Measurements from ENCODE around the gene FAM24A. TPM values are rescaled to one million over a fixed set of nuclear protein-coding genes. Genes with fewer than 3 reads are reported as not detected.

FAM24A gene
- polyA plus RNA-seq, 1 donor (not counting 4 experiments of a cell fraction or from before 2014, with no cell fraction given): not detected

DNA sequence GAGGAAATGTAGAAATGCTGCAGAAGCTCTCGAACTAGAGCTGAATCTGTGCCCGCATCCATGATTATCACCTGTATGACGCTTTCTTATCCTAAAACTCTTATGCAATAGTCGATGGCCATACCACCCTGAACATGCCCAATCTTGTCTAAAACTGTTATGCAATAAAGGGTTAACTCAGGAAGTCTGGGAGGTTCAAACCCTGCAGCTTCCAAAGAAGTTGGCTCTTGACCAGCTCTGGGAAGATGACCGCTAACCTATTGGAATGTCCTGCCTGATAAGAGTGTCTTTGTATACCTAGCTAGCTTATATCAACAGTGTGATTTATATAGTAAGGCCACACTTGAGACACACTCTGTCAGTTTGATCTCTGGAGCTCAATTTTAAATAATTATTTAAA is 47.1 kb downstream of the FAM24A start:
- Histone ChIP-seq H3K4me1 (ENCODE audit: control insufficient read depth, extremely low read depth, insufficient read depth, low read length) (peaks cover 7% of the 10 kb centered on the region), H4K20me1 (ENCODE audit: control insufficient read depth, extremely low read depth, insufficient read depth, low read length) (no peaks in the 10 kb centered on the region), H3K9me1 (ENCODE audit: control insufficient read depth, extremely low read depth, insufficient read depth, low read length) (no peaks in the 10 kb centered on the region), H3K27ac (ENCODE audit: control insufficient read depth, insufficient read depth, low read length) (no peak overlapping the region), H3K27me3 (ENCODE audit: control insufficient read depth, extremely low read depth, insufficient read depth, low read length) (no peaks in the 10 kb centered on the region), H3K9ac (ENCODE audit: control insufficient read depth, extremely low read depth, insufficient read depth, low read length) (no peak overlapping the region), H3K4me3 (ENCODE audit: control insufficient read depth in 2 of 3, extremely low read depth in 1 of 3, insufficient read depth in 2 of 3, low read depth in 1 of 3, low read length in 3 of 3) (no peak overlapping the region), H3K79me2 (ENCODE audit: control insufficient read depth, insufficient read depth, low read length) (peaks cover 6% of the 10 kb centered on the region), H3K9me3 (ENCODE audit: control insufficient read depth, low read depth, low read length) (peaks cover 2% of the 10 kb centered on the region), H2AFZ (ENCODE audit: control insufficient read depth, low read length) (no peak overlapping the region), H3K4me2 (ENCODE audit: control insufficient read depth, extremely low read depth, insufficient read depth, low read depth, low read length) (no peak overlapping the region), H3K36me3 (ENCODE audit: control insufficient read depth in 2 of 2, extremely low read depth in 1 of 2, insufficient read depth in 2 of 2, low read length in 2 of 2) (no peaks in the 10 kb centered on the region)
- DNase-seq (ENCODE audit: low read depth, low spot score): no peak
- dilution Hi-C loops (cut with MboI; ENCODE audit: extremely low pct_ligation_motif_present, low sequenced_read_pairs): no loop called here
- no peak for FAIRE-seq
- TF ChIP-seq EZH2 (IDR thresholded peaks at IDR 0.05; ENCODE audit: low read length) (no peak), CTCF (optimal IDR thresholded peaks at IDR 0.05 in 1 of 3, IDR thresholded peaks at IDR 0.05 in 1 of 3, conservative IDR thresholded peaks at IDR 0.05 in 1 of 3; ENCODE audit: extremely low read depth in 1 of 3, insufficient read depth in 2 of 3, low read length in 3 of 3) (no peak)

- FAIRE-seq (no peak), DNase-seq (ENCODE audit: low read depth, low spot score) (no peak)
- Histone ChIP-seq H3K9me3 (ENCODE audit: control insufficient read depth, low read depth, low read length) (no peaks in the 10 kb centered on the region), H3K4me3 (ENCODE audit: control insufficient read depth in 2 of 3, extremely low read depth in 1 of 3, insufficient read depth in 2 of 3, low read depth in 1 of 3, low read length in 3 of 3) (no peak overlapping the region), H2AFZ (ENCODE audit: control insufficient read depth, low read length) (no peak overlapping the region), H3K27me3 (ENCODE audit: control insufficient read depth, extremely low read depth, insufficient read depth, low read length) (no peaks in the 10 kb centered on the region), H3K9me1 (ENCODE audit: control insufficient read depth, extremely low read depth, insufficient read depth, low read length) (no peaks in the 10 kb centered on the region), H3K9ac (ENCODE audit: control insufficient read depth, extremely low read depth, insufficient read depth, low read length) (no peak overlapping the region), H3K79me2 (ENCODE audit: control insufficient read depth, insufficient read depth, low read length) (no peaks in the 10 kb centered on the region), H4K20me1 (ENCODE audit: control insufficient read depth, extremely low read depth, insufficient read depth, low read length) (no peaks in the 10 kb centered on the region), H3K27ac (ENCODE audit: control insufficient read depth, insufficient read depth, low read length) (no peak overlapping the region), H3K4me2 (ENCODE audit: control insufficient read depth, extremely low read depth, insufficient read depth, low read depth, low read length) (no peak overlapping the region), H3K36me3 (ENCODE audit: control insufficient read depth in 2 of 2, extremely low read depth in 1 of 2, insufficient read depth in 2 of 2, low read length in 2 of 2) (no peaks in the 10 kb centered on the region), H3K4me1 (ENCODE audit: control insufficient read depth, extremely low read depth, insufficient read depth, low read length) (no peaks in the 10 kb centered on the region)
- dilution Hi-C loops (cut with MboI; ENCODE audit: extremely low pct_ligation_motif_present, low sequenced_read_pairs): no loop called here
- no peak for TF ChIP-seq EZH2 (IDR thresholded peaks at IDR 0.05; ENCODE audit: low read length)
- TF ChIP-seq CTCF (optimal IDR thresholded peaks at IDR 0.05 in 1 of 3, IDR thresholded peaks at IDR 0.05 in 1 of 3, conservative IDR thresholded peaks at IDR 0.05 in 1 of 3; ENCODE audit: extremely low read depth in 1 of 3, insufficient read depth in 2 of 3, low read length in 3 of 3): no peak
These were observed 52.0 kb downstream of the FAM24A start for GRCh38 chr10:122962405-122962804.

Other genes starting within 250 kb of the FAM24A start
- gene C10orf120, start 210.8 kb upstream of the FAM24A start, polyA plus RNA-seq: not detected in 3 replicates
- gene CUZD1, start 64.8 kb upstream of the FAM24A start, polyA plus RNA-seq: 0.34 to 0.93 TPM (median 0.58 TPM) in 3 replicates
- gene FAM24B, start 31.0 kb upstream of the FAM24A start, polyA plus RNA-seq: 2.7 to 4.5 TPM (median 3.8 TPM) in 3 replicates
- gene C10orf88, start 43.6 kb downstream of the FAM24A start, polyA plus RNA-seq: 4.5 to 8.4 TPM (median 5.2 TPM) in 3 replicates
- 4.1 to 5.6 TPM (median 4.2 TPM) in 3 replicates for gene PSTK, start 69.8 kb downstream of the FAM24A start, polyA plus RNA-seq
- gene IKZF5, start 98.2 kb downstream of the FAM24A start, polyA plus RNA-seq: 4.6 to 6.5 TPM (median 6.0 TPM) in 3 replicates
- 5.0 to 10.1 TPM (median 6.0 TPM) in 3 replicates for gene ACADSB, start 98.4 kb downstream of the FAM24A start, polyA plus RNA-seq
- not detected in 3 replicates for gene HMX3, start 225.4 kb downstream of the FAM24A start, polyA plus RNA-seq
- not detected in 3 replicates for gene HMX2, start 237.5 kb downstream of the FAM24A start, polyA plus RNA-seq
- 140 to 171 TPM (median 162 TPM) in 3 replicates for gene BUB3, start 243.8 kb downstream of the FAM24A start, polyA plus RNA-seq